IMR-90 (cell line): ENCODE results near the gene RUNDC1. TPM values are rescaled to one million over a fixed set of nuclear protein-coding genes. Genes with fewer than 3 reads are reported as not detected.
A peak's percentile ranks its signal among the peaks of the same experiment; 100 is the strongest.

Experiments
- ATAC-seq: fragments of 200-7000 bp; cut with Tn5 transposase; 2 replicates; pipeline ENCODE4 v1.9.1; 2020; ENCODE audit warnings: low read depth, mild to moderate bottlenecking, moderate library complexity
- BruUV-seq: library from RNA; stranded (reverse); fragments of 400-500 nt; replicated peaks from 2 replicates; lab custom pipeline; 2021; lab: Mats Ljungman, UMichigan
- CTCF ChIA-PET: fragments of 300-600 bp; formaldehyde crosslinking; extraction: SDS; loops from one replicate; lab custom pipeline; 2021; ENCODE audit warnings: antibody characterized with exemption; lab: Yijun Ruan, JAX
- POLR2A ChIA-PET: fragments of 300-600 bp; sonication (Branson Sonifier 250); formaldehyde crosslinking; loops from one replicate; lab custom pipeline; 2022; ENCODE audit warnings: antibody characterized with exemption; ENCODE audit not compliant: unreplicated experiment; lab: Charles Lee
- DNase-seq: peaks from one replicate; pipeline ENCODE4 v3.0.0; 2013
- H2AFZ ChIP-seq: replicated peaks from 2 replicates; pipeline ENCODE3; 2013; ENCODE audit warnings: low read length, mild to moderate bottlenecking; ENCODE audit not compliant: poor library complexity
- H2AK5ac ChIP-seq: 2 replicates; pipeline ENCODE4 v1.6.1; 2013; ENCODE audit warnings: low read depth, low read length, inconsistent platforms
- H2AK9ac ChIP-seq: replicated peaks from 2 replicates; pipeline ENCODE3; 2013; ENCODE audit warnings: mild to moderate bottlenecking, low read depth, low read length, moderate library complexity; ENCODE audit not compliant: poor library complexity
- H2BK120ac ChIP-seq: 2 replicates; pipeline ENCODE4 v1.6.1; 2013; ENCODE audit warnings: low read depth, low read length, inconsistent platforms
- H2BK15ac ChIP-seq: 3 replicates; pipeline ENCODE4 v1.6.1; 2013; ENCODE audit warnings: low read depth, low read length, inconsistent platforms
- H2BK20ac ChIP-seq: 2 replicates; pipeline ENCODE4 v1.6.1; 2013; ENCODE audit warnings: low read depth, mild to moderate bottlenecking, inconsistent platforms, low read length, moderate library complexity
- H2BK5ac ChIP-seq: 2 replicates; pipeline ENCODE4 v1.6.1; 2013; ENCODE audit warnings: mild to moderate bottlenecking, low read depth, low read length, inconsistent platforms; ENCODE audit not compliant: poor library complexity, severe bottlenecking
- H3K14ac ChIP-seq: replicated peaks from 2 replicates; pipeline ENCODE4 v1.6.1; 2013; ENCODE audit warnings: low read depth, low read length, inconsistent platforms
- H3K18ac ChIP-seq: 2 replicates; pipeline ENCODE4 v1.6.1; 2013; ENCODE audit warnings: low read depth, low read length, control low read depth
- H3K23ac ChIP-seq: 2 replicates; pipeline ENCODE4 v1.6.1; 2013; ENCODE audit warnings: low read depth, low read length, inconsistent platforms
- H3K27ac ChIP-seq: 2 replicates; pipeline ENCODE4 v1.5.1; 2013; ENCODE audit warnings: mild to moderate bottlenecking, control low read depth, low read length; ENCODE audit not compliant: insufficient read depth
- H3K27me3 ChIP-seq: 2 replicates; pipeline ENCODE4 v1.6.1; 2013; ENCODE audit warnings: low read length; ENCODE audit not compliant: control insufficient read depth, insufficient read depth
- H3K36me3 ChIP-seq: 2 replicates; pipeline ENCODE4 v1.6.1; 2013; ENCODE audit warnings: low read length, mixed read lengths; ENCODE audit not compliant: control insufficient read depth, insufficient read depth
- H3K4ac ChIP-seq: 2 replicates; pipeline ENCODE4 v1.6.1; 2013; ENCODE audit warnings: low read depth, low read length, inconsistent platforms
- H3K4me1 ChIP-seq: 2 replicates; pipeline ENCODE4 v1.6.1; 2013; ENCODE audit warnings: low read length, mixed read lengths; ENCODE audit not compliant: control insufficient read depth, insufficient read depth
- H3K4me2 ChIP-seq: 2 replicates; pipeline ENCODE4 v1.6.1; 2013; ENCODE audit warnings: low read depth, mild to moderate bottlenecking, control low read depth, low read length, moderate library complexity
- H3K4me3 ChIP-seq: 2 replicates; pipeline ENCODE4 v1.5.1; 2013; ENCODE audit warnings: low read depth, mild to moderate bottlenecking, control low read depth, low read length, moderate library complexity; ENCODE audit not compliant: insufficient read depth
- H3K56ac ChIP-seq: 2 replicates; pipeline ENCODE4 v1.6.1; 2013; ENCODE audit warnings: low read length, inconsistent platforms; ENCODE audit not compliant: insufficient read depth; ENCODE audit errors: extremely low read depth
- H3K79me1 ChIP-seq, 2 experiments: 2 replicates each; pipeline ENCODE4 v1.6.1; 2013; ENCODE audit warnings: low read length in 2 of 2, inconsistent platforms in 1 of 2, low read depth in 1 of 2
- H3K9ac ChIP-seq: 2 replicates; pipeline ENCODE4 v1.6.1; 2013; ENCODE audit warnings: low read depth, low read length, control low read depth
- H3K9me1 ChIP-seq: 2 replicates; pipeline ENCODE4 v1.6.1; 2013; ENCODE audit warnings: low read length, inconsistent platforms; ENCODE audit not compliant: insufficient read depth
- H3K9me3 ChIP-seq: 2 replicates; pipeline ENCODE4 v1.6.1; 2013; ENCODE audit warnings: low read length; ENCODE audit not compliant: control insufficient read depth, insufficient read depth
- H4K20me1 ChIP-seq: 2 replicates; pipeline ENCODE4 v1.6.1; 2013; ENCODE audit warnings: low read length, inconsistent platforms; ENCODE audit not compliant: insufficient read depth
- H4K5ac ChIP-seq: 2 replicates; pipeline ENCODE4 v1.6.1; 2013; ENCODE audit warnings: mild to moderate bottlenecking, low read depth, low read length, control low read depth
- H4K8ac ChIP-seq, 2 experiments: 2 replicates each; pipeline ENCODE4 v1.6.1; 2013; ENCODE audit warnings: low read depth in 2 of 2, low read length in 2 of 2, control low read depth in 1 of 2, inconsistent platforms in 1 of 2
- H4K91ac ChIP-seq: 2 replicates; pipeline ENCODE4 v1.6.1; 2013; ENCODE audit warnings: low read depth, low read length, inconsistent platforms; ENCODE audit not compliant: insufficient read depth
- CEBPB ChIP-seq: IDR thresholded peaks from 2 replicates; pipeline ENCODE4 v1.6.1; 2012; ENCODE audit warnings: low read depth, low read length, improper control_type of control experiment
- ELK1 ChIP-seq: fragments of 150-350 bp; IDR thresholded peaks from 2 replicates; pipeline ENCODE4 v1.6.1; 2016; ENCODE audit warnings: low read depth, mild to moderate bottlenecking, low read length, moderate library complexity, borderline replicate concordance
- FOS ChIP-seq: fragments of 150-350 bp; IDR thresholded peaks from 2 replicates; pipeline ENCODE4 v1.6.1; 2016; ENCODE audit warnings: low read depth, low read length
- MAZ ChIP-seq: IDR thresholded peaks from 2 replicates; pipeline ENCODE4 v1.6.1; 2012; ENCODE audit warnings: low read depth, mild to moderate bottlenecking, low read length, improper control_type of control experiment, moderate library complexity, borderline replicate concordance
- MXI1 ChIP-seq: IDR thresholded peaks from 2 replicates; pipeline ENCODE4 v1.6.1; 2012; ENCODE audit warnings: low read depth, mild to moderate bottlenecking, low read length, moderate library complexity, borderline replicate concordance
- RAD21 ChIP-seq: IDR thresholded peaks from 2 replicates; pipeline ENCODE4 v1.6.1; 2012; ENCODE audit warnings: low read length, improper control_type of control experiment
- USF2 ChIP-seq: fragments of 150-350 bp; IDR thresholded peaks from 2 replicates; pipeline ENCODE4 v1.6.1; 2017; ENCODE audit warnings: mild to moderate bottlenecking, antibody characterized with exemption, low read length, low read depth
- whole genome bisulfite sequencing, 2 experiments: methylation state at CpG; one replicate each; pipeline versions ENCODE4 v1.1.5 to v1.1.7; 2013; ENCODE audit warnings: missing lambda C conversion rate in 2 of 2; ENCODE audit not compliant: insufficient read length in 1 of 2; ENCODE audit errors: extremely low coverage in 2 of 2; 5-methylcytosine and 5-hydroxymethylcytosine counted together
- dilution Hi-C: fragments of 300-500 bp; cut with HindIII; formaldehyde crosslinking; loops from one replicate; pipeline ENCODE4 v1.14.3; 2018; ENCODE audit warnings: low sequenced_read_pairs; ENCODE audit not compliant: unreplicated experiment
- in situ Hi-C: fragments of 300-500 bp; cut with MboI; formaldehyde crosslinking; loops from 3 replicates; pipeline ENCODE4 v1.14.3; 2019; ENCODE audit warnings: low sequenced_read_pairs, inconsistent platforms, mixed read lengths
- intact Hi-C: fragments of 100-400 bp; cut with micrococcal nuclease; formaldehyde crosslinking; loops from 2 replicates; pipeline ENCODE4 v1.10.0; 2022
- polyA plus RNA-seq, 3 experiments: library from polyadenylated mRNA; depleted of rRNA; stranded (reverse); fragments of >200 nt; gene quantifications; 2 replicates each; pipeline ENCODE4 v1.2.3, GENCODE V29; 2012; ENCODE audit warnings: low replicate concordance in 1 of 3
- total RNA-seq: library from RNA; depleted of rRNA; stranded (reverse); fragments of >200 nt; gene quantifications from 2 replicates; pipeline ENCODE4 v1.2.3, GENCODE V29; 2012

Gene RUNDC1
- total and polyA plus RNA-seq, 2 of the 4 experiments (the other 2 are of a cell fraction): 7.0 to 7.9 TPM

- CTCF ChIA-PET: interaction anchor here (0.6 to 0.9 kb wide), 2 partner anchors 18 to 1106 kb away, joined by 3 read pairs; no protein-coding TSS in a partner anchor
- POLR2A ChIA-PET: interaction anchor here (0.7 kb wide), 1 partner anchor 44 kb away, joined by 3 read pairs; no protein-coding TSS in a partner anchor
- H2BK15ac ChIP-seq: no peak overlapping the region
- H3K36me3 ChIP-seq: no peaks in the 10 kb centered on the region; the same call in 1 of the 2 replicates
- no peaks in the 10 kb centered on the region for H3K9me3 ChIP-seq
- peaks cover 6% of the 10 kb centered on the region for H3K4me1 ChIP-seq
- dilution Hi-C loops (no loop called here), in situ Hi-C loops (no loop called here), intact Hi-C loops (no loop called here)
- no peak overlapping the region for H3K18ac ChIP-seq
- H2BK120ac ChIP-seq: no peak overlapping the region
- H3K4ac ChIP-seq: no peak overlapping the region
- 0 out of 2 replicates have a peak overlapping the region, but pooled peaks have one; percentile 1 for H3K14ac ChIP-seq
- H4K91ac ChIP-seq: no peak overlapping the region
- H3K23ac ChIP-seq: peak overlapping the region; percentile 2; the same call in 1 of the 2 replicates
- no peak overlapping the region for H3K4me2 ChIP-seq
- H3K27ac ChIP-seq: no peak overlapping the region
- peak overlapping the region; percentile 67 for H4K5ac ChIP-seq
- 0 out of 2 replicates have a peak, but pooled peaks cover 3% of the 10 kb centered on the region for H3K9me1 ChIP-seq
- H3K56ac ChIP-seq: no peak overlapping the region; the same call in 1 of the 2 replicates
- no peak overlapping the region for H2BK5ac ChIP-seq
- H2AK5ac ChIP-seq: no peak overlapping the region
- peak overlapping the region; percentile 66 for H2AFZ ChIP-seq
- no peak overlapping the region for H3K4me3 ChIP-seq
- H2AK9ac ChIP-seq: peak overlapping the region; percentile 5
- no peak overlapping the region for H2BK20ac ChIP-seq
- WGBS, 2 experiments: 50% methylated on average over 1 of the region's 5 CpGs; no CpG with 5 or more reads in 1 of the 2 experiments
- no peaks in the 10 kb centered on the region for H3K27me3 ChIP-seq
- no peak for TF ChIP-seq CEBPB
- TF ChIP-seq FOS: no peak
- 0 out of 2 replicates have a peak, but pooled peaks have one; percentile 18 for TF ChIP-seq MAZ
- TF ChIP-seq RAD21: no peak
- no peak for TF ChIP-seq USF2
- TF ChIP-seq MXI1: no peak
- TF ChIP-seq ELK1: no peak
- DNase-seq: peak; percentile 24
- H3K9ac ChIP-seq: 0 out of 2 replicates have a peak overlapping the region, but pooled peaks have one; percentile 25
- no peaks in the 10 kb centered on the region for H4K20me1 ChIP-seq
- no TSS peak for BruUV-seq
- no peaks in the 10 kb centered on the region for H3K79me1 ChIP-seq
- H4K8ac ChIP-seq: no peak overlapping the region; a peak in 1 of 4 replicates
- peak; percentile 76 for ATAC-seq
Measured at GRCh38 chr17:43042025-43042628, 61.8 kb downstream of the RUNDC1 start.
